ENCODE measurements around the gene ICAM5. TPM values are rescaled to one million over a fixed set of nuclear protein-coding genes. Genes with fewer than 3 reads are reported as not detected.

Gene ICAM5
- total and polyA plus RNA-seq, 9 of the 15 experiments (the other 6 are each of a cell fraction or from before 2014, with no cell fraction given) = 0.10 to 114 (median 13.7) TPM

DNA sequence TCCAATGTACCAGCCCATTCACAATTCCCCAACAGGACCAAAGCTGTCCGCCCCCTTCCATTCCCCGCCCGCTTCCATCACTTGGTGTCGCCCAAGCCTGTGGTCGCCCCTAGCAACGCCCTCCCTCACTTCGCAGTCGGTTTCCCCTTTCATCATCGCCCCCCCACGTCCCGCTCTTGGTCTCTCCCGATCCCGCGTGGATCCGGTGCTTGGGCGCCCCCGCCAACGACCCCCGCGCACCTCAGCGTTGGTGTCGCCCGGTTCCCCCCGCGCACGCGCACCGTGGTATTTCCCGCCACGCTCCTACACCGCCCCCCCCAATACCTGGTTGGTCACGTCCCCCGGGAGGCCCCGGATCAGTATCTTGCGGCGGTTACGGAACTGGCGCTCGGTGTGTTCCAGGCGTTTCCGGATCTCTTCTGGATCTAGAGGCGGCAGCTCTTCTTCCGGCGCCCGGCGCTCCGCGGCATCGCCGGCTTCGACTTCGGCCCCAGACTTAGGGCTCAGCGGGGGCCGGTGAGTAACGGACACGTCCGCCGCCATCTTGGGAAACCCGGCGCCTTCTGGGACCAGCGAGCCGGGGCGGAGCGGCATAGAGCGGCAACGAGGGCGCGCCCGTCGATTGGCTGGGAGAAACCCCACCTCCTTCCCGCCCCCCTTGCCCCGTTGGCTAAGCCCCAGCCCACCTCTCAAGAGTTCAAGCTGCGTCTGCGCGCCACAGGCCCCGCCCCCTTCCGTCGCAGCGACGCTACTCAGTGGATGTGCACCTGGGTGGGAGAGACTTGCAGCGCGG is 43.4 kb downstream of the ICAM5 start, which contains the start of gene RAVER1 (continued):
- no peak; the same call in 1 of the 2 replicates for TF ChIP-seq ETS1 (conservative IDR thresholded peaks at IDR 0.05; ENCODE audit: control insufficient read depth, low read depth, low read length)
- no peak for TF ChIP-seq ZFP30 (CRISPR knock-in tag; IDR thresholded peaks at IDR 0.05; ENCODE audit: borderline replicate concordance)
- no peak for TF ChIP-seq TCF15 (CRISPR knock-in tag; IDR thresholded peaks at IDR 0.05)
- TF ChIP-seq NBN (IDR thresholded peaks at IDR 0.05; ENCODE audit: low read depth) = no peak
- TF ChIP-seq ZNF23 (CRISPR knock-in tag; IDR thresholded peaks at IDR 0.05) = no peak
- no peak for TF ChIP-seq RFX7 (CRISPR knock-in tag; IDR thresholded peaks at IDR 0.05)
- TF ChIP-seq, protein P1, sequence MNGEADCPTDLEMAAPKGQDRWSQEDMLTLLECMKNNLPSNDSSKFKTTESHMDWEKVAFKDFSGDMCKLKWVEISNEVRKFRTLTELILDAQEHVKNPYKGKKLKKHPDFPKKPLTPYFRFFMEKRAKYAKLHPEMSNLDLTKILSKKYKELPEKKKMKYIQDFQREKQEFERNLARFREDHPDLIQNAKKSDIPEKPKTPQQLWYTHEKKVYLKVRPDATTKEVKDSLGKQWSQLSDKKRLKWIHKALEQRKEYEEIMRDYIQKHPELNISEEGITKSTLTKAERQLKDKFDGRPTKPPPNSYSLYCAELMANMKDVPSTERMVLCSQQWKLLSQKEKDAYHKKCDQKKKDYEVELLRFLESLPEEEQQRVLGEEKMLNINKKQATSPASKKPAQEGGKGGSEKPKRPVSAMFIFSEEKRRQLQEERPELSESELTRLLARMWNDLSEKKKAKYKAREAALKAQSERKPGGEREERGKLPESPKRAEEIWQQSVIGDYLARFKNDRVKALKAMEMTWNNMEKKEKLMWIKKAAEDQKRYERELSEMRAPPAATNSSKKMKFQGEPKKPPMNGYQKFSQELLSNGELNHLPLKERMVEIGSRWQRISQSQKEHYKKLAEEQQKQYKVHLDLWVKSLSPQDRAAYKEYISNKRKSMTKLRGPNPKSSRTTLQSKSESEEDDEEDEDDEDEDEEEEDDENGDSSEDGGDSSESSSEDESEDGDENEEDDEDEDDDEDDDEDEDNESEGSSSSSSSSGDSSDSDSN (IDR thresholded peaks at IDR 0.05; ENCODE audit: borderline replicate concordance in 1 of 2, low read depth in 2 of 2, low read length in 2 of 2) = peak; percentile 53 to 70; a peak in 1 of 4 replicates
- TF ChIP-seq, protein P2, sequence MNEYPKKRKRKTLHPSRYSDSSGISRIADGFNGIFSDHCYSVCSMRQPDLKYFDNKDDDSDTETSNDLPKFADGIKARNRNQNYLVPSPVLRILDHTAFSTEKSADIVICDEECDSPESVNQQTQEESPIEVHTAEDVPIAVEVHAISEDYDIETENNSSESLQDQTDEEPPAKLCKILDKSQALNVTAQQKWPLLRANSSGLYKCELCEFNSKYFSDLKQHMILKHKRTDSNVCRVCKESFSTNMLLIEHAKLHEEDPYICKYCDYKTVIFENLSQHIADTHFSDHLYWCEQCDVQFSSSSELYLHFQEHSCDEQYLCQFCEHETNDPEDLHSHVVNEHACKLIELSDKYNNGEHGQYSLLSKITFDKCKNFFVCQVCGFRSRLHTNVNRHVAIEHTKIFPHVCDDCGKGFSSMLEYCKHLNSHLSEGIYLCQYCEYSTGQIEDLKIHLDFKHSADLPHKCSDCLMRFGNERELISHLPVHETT (CRISPR knock-in tag; conservative IDR thresholded peaks at IDR 0.05 in 1 of 2, IDR thresholded peaks at IDR 0.05 in 1 of 2) = peak in 1 of 2 experiments; percentile 94; a peak in 2 of 4 replicates
- TF ChIP-seq STAG1 (CRISPR knock-in tag; IDR thresholded peaks at IDR 0.05; ENCODE audit: borderline replicate concordance) = peak; percentile 38
- TF ChIP-seq, protein P3, sequence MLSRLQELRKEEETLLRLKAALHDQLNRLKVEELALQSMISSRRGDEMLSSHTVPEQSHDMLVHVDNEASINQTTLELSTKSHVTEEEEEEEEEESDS (CRISPR knock-in tag; IDR thresholded peaks at IDR 0.05) = no peak
- no peak for TF ChIP-seq ZNF717 (CRISPR knock-in tag; IDR thresholded peaks at IDR 0.05)
- TF ChIP-seq, protein P4, sequence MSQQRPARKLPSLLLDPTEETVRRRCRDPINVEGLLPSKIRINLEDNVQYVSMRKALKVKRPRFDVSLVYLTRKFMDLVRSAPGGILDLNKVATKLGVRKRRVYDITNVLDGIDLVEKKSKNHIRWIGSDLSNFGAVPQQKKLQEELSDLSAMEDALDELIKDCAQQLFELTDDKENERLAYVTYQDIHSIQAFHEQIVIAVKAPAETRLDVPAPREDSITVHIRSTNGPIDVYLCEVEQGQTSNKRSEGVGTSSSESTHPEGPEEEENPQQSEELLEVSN (IDR thresholded peaks at IDR 0.05; ENCODE audit: borderline replicate concordance in 1 of 2, extremely low read depth in 1 of 2, insufficient read depth in 1 of 2, insufficient read length in 1 of 2, low read depth in 1 of 2, low read length in 1 of 2, poor library complexity in 1 of 2, severe bottlenecking in 1 of 2) = peak; percentile 18 to 62
- TF ChIP-seq SIN3A (IDR thresholded peaks at IDR 0.05; ENCODE audit: borderline replicate concordance in 2 of 2, control insufficient read depth in 1 of 2, low read depth in 2 of 2, low read length in 2 of 2) = peak in 1 of 2 experiments; percentile 82; a peak in 3 of 4 replicates
- peak; percentile 85 for TF ChIP-seq GABPB1 (CRISPR knock-in tag; IDR thresholded peaks at IDR 0.05)
- TF ChIP-seq RBM14 (IDR thresholded peaks at IDR 0.05; ENCODE audit: borderline replicate concordance, insufficient read depth, low read depth, low read length) = peak; percentile 92; the same call in 1 of the 2 replicates

Measured in K562 (cell line).